HG03060 (cell line): Measurements from ENCODE around the gene MRTFB.
"Not testable (repeated sequence)": the region's sequence is repeated elsewhere in the genome, so short reads cannot be mapped to it uniquely, and the experiment has no call there.

ENCODE experiments used
- ATAC-seq: cut with Tn5 transposase; IDR thresholded peaks from one replicate; pipeline ENCODE4 v1.9.1; 2021; ENCODE audit warnings: low read depth, moderate number of reproducible peaks; ENCODE audit not compliant: unreplicated experiment

The MRTFB gene, protein sequence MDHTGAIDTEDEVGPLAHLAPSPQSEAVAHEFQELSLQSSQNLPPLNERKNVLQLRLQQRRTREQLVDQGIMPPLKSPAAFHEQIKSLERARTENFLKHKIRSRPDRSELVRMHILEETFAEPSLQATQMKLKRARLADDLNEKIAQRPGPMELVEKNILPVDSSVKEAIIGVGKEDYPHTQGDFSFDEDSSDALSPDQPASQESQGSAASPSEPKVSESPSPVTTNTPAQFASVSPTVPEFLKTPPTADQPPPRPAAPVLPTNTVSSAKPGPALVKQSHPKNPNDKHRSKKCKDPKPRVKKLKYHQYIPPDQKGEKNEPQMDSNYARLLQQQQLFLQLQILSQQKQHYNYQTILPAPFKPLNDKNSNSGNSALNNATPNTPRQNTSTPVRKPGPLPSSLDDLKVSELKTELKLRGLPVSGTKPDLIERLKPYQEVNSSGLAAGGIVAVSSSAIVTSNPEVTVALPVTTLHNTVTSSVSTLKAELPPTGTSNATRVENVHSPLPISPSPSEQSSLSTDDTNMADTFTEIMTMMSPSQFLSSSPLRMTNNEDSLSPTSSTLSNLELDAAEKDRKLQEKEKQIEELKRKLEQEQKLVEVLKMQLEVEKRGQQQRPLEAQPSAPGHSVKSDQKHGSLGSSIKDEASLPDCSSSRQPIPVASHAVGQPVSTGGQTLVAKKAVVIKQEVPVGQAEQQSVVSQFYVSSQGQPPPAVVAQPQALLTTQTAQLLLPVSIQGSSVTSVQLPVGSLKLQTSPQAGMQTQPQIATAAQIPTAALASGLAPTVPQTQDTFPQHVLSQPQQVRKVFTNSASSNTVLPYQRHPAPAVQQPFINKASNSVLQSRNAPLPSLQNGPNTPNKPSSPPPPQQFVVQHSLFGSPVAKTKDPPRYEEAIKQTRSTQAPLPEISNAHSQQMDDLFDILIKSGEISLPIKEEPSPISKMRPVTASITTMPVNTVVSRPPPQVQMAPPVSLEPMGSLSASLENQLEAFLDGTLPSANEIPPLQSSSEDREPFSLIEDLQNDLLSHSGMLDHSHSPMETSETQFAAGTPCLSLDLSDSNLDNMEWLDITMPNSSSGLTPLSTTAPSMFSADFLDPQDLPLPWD

DNA sequence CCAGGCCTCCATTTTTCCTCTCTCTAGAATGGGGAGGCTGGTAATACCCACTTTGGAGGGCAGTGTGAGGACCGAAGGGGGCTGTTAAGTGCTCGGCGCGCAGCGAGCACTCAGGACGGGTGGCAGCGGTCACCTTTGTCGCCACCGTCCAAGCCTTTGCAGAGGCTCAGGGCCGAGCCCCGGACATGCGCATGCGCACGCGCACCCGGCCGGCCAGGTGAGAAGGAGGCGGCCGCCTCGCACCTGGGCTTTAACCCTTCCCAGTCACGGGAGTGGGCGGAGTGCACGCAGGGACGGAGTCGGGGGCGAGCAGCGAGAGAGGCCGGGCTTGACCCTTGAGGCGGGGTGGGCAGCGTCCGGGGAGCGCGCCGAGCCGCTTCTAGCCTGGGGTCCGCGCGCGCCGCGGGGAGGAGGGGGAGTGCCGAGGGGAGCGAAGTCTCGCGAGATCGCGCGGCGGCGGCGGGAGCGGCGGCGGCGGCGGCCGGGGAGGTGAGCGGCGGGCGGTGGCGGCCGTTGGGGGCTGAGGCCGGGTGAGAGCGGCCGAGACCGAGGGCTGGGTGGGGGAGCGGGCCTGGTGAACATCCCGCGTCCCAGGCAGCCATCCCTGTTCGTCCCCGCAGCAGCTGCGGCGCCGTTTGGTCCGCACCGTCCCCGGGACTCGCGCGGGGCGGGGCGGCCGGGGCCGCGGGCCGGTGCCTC is at the start of gene MRTFB:
Gene MRTFB (plus strand): TSS at position 443 of the 699 bp plus-strand sequence. CDS start 69,288 bp downstream, outside the sequence.
- ATAC-seq = no peak

DNA sequence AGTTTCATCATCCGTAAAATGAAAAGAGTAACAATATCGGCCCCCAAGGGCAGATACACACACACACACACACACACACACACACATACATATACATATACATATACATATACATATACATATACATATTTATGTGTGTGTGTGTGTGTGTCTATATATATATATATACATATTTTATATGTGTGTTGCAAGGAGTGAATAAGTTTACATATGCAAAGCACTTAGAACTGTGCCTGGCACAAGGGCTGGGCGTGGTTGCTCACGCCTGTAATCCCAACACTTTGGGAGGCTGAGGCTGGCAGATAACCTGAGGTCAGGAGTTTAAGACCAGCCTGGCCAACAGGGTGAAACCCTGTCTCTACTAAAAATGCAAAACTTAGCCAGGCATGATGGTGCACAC is 47.6 kb upstream of the MRTFB start:
- not testable (repeated sequence) for ATAC-seq

DNA sequence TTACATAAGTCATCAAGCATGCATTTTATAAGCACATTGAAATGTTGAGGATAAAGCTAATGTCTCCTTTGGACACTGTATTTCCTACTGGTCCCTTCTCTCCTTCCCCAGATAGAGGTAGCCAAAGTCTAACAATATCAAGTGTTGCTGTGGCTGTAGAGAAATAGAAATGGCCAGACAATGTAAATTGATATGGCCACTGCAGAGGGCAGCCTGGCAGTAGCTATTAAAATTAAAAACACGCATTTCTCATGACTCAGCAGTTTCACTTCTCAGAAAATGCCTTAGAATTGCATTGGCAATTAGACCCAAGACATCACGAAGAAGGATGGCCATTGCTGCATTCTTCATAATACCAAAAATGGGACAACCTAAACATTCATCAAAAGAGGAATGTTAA is 46.8 kb upstream of the MRTFB start:
- ATAC-seq = no peak

DNA sequence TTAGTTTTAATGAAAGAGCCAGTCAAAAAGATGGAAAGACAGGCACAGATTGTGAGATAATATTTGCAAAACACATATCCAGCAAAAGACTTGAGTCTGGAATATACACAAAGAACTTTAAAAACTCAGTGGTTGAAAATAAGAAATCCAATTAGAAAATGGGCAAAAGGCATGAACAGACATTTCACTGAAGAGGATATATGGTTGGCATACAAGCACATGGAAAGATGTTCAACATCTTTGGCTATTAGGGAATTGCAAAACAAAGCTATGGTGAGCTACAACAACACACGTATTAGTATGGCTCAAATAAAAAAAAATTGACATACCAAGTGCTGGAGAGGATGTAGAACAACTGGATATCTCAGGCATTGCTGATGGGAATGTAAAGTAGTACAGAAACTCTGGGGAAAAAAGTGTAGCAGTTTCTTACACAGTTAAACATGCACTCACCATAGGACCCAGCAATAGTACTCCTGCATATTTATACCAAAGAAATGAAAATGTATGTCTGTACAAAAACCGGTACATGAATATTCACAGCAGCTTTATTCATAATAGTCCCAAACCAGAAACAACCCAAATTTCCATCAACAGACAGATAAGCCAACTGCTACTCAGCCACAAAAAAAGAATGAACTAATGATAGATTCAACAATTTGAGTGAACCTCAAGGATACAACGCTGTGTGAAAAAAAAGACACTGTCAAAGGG is 44.4 kb upstream of the MRTFB start:
- ATAC-seq = no peak

DNA sequence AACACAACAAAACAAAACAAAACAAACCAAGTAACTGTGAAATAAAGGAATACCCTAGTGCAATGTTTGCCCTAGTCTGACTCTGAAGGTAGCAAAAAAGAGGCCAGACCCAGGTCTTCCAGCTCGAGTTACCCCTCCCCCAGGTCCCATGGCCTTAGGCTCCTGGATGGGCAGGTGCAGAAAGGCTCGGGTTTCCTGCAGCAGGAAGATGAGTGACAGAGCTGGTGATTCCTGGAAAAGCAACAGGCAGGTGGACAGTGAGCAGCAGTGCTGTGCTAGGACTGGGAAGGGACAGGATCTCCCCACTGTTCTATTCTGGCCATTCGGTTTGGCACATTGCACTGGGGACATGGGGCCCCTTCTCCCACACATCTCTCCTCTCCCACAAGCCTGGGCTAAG is 42.9 kb upstream of the MRTFB start:
- no peak for ATAC-seq

DNA sequence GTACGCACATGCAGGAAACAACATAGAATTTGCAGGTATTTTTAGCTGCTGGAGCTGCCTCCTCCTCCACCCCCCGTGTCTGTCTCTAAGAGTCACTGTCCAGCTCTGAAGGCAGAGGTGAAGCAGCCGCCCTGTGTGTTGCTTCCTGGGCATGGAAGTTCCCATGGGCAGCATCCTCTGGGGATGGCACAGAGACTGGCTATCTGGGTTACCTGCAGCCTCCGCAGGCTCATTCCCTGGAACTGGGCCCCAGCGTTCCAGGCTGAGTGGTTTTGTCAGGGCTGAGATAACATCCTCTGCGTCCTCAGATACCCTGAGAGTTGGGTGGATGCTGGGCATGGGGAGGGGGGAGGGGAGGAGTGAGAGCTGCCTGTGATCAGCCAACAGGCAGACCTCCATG is 41.5 kb upstream of the MRTFB start:
- no peak for ATAC-seq

DNA sequence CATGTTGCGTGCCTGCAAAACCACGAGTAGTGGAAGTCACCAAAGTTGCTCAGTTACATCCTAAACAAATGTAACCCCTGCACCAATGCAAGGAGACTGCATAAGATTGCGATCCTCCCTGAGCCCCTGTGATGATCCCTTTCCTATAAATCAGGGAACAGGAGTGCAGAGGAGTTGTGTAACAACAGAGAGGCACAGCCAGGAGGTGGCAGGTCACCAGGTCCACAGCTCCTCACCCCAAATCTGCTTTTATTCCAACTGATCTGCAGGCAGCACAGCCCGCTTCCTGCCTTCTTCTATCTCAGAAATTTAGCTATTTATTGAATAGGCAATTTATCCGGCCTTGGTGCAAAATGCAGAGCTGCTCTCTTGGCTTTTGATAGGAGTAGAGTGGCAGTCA is 36.0 kb upstream of the MRTFB start:
- ATAC-seq = no peak

DNA sequence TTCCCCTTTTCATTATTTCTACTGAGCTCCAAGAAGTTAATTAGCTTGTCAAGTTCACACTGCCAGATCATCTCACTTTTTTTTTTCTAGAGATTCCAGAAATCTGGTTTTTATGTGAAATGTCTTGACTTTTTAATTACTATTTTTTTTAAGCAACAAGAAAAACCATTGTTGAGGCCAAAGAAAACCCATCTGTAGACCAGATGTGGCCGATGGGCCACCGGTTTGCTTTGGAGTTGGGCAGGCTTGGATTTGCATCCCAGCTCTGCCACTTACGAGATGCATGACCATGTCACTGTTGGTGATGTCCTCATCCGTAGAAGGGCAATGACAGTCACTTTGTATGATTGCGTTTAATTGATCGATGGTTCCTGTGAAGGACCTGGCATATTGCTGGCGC is 34.2 kb upstream of the MRTFB start:
- no peak for ATAC-seq

DNA sequence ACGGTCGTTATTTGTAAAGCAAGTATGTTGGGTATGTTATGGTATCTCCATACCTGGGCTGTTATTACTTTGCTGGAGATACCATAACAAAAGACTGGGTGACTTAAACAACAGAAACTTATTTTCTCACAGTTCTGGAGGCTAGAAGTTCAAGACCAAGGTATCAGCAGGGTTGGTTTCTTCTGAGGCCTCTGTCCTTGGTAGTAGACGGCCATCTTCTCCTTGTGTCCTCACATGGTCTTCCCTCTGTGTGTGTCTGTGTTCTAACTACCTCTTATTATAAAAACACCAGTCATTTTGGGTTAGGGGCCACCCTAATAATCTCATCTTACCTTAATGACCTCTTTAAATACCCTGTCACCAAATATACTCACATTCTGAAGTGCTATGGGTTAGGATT is 33.2 kb upstream of the MRTFB start:
- no peak for ATAC-seq

DNA sequence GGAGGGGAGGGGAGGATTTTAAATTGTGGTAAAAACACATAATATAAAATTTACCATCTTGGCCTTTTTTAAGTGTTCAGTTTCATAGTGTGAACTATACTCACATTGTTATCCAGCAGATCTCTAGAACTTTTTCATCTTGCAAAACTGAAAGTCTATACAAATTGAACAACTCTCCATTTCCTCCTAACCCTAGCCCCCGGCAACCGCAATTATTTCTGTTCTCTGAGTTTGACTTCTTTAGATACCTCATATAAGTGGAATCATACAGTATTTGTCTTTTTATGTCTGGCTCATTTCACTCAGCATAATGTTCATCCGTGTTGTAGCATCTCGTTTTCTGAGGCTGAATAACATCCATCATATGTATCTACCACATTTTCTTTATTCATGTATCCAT is 30.0 kb upstream of the MRTFB start:
- ATAC-seq = no peak

DNA sequence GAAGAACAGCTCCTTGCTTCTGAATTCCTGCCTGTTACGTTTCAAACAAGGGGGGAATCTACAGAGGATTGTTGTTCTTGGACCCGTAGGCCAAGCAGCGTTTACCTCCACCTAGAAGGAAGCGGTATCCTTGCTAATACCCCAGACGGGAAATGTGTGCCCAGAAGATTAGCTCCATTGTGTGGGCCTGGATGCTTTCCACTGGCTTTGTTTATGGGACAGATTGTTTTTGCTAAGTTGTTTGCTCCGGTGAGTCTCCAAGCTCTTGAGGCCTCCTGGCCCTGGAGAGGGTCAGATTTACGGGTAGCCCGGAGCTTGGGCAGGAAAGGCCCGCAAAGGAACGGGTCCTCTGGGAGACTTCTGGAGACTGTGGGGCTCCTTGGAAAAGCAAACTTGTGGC is 28.4 kb upstream of the MRTFB start:
- ATAC-seq = no peak

DNA sequence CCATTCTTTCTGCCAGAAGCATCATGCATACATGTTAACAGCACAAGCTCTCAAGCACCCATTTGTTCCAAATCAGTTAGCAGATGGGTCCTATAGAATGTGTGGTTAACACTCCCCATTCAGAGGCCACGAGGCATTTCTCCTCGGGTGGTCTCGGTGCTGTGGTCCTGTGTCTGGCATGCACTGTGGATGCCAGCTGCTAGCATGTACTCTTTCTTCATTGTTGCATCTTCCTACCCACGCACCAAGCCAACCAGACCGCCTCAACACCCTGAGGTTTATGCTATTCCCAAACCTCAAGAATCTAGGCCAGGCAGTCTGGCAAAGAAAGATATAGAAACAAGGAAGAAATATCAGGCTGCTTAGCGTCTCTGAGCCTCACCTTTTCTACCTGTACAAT is 27.8 kb upstream of the MRTFB start:
- ATAC-seq = no peak

DNA sequence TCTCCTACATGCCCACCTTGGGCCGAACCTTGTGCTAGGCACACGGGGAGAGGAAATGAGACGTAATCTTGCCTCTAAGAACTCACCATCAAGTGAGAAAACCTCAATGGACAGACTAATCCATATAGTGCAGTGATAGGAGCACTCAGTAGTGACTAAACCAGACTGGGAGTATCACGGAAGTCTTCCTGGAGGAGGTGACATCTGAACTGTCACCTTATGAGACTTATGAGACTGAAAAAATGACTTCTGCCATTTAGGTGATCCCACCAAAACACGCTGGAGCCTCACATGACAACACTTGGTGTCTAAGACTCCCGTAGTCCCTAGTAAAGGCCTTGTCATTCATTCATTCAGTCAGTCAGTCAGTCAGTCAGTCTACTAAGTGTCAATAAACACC is 27.3 kb upstream of the MRTFB start:
- no peak for ATAC-seq

DNA sequence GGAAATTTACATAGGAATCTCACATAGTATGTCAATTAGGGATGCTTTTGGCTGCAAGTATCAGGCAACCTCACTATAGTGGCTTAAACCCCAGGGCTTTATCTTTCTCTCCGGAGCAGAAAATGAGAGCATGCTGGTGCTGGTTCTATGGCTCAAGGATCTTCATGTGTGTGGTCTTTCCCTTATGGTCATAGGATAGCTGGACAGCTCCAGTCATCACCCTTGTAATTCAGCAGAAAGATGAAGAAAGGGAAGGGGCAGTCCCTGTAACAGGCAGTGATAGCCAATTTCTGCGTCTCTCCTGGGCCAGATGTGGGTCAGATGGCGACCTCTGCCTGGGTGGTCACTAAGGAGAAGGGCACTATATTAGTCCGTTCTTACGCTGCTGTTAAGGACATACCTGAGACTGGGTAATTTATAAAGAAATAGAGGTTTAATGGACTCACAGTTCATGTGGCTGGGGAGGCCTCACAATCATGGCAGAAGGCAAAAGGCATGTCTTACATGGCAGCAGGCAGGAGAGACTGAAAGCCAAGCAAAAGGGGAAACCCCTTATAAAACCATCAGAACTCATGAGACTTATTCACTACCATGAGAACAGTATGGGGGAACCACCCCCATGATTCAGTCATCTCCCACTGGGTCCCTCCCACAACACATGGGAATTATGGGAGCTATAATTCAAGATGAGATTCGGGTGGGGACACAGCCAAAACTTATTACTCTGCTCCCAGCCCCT is 23.8 kb upstream of the MRTFB start:
- not testable (repeated sequence) for ATAC-seq

DNA sequence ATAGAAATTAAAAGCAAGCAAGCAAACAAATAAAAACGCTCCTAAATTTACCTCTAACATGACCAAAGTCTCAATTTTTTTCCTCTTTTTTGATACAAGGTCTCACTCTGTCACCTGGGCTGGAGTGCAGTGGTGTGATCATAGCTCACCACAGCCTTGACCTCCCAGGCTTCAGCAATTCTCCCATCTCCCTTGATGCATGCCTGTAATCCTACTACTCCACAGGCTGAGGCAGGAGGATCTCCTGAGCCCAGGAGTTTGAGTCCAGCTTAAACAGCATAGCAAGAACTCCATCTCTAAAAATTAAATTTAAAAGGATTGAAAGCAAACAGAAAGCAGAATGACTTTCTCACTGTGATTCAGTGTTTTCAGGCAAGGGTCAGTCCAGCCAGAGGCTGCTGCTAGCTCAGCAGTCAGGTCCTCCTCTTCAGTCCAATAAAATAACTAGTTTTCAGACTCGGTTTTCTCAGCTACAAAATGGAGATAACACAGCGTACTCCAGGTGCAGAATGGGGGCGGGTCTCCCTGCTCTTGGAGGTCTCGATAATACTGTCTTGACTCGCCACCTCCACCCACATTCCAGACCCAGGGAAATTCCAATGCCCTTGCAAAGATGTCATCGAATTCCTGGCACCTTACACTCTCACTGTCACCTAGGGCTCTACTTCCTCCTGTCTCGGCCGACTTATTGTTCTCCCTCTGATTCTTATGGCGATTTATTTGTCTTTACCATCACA is 20.7 kb upstream of the MRTFB start:
- ATAC-seq = no peak

DNA sequence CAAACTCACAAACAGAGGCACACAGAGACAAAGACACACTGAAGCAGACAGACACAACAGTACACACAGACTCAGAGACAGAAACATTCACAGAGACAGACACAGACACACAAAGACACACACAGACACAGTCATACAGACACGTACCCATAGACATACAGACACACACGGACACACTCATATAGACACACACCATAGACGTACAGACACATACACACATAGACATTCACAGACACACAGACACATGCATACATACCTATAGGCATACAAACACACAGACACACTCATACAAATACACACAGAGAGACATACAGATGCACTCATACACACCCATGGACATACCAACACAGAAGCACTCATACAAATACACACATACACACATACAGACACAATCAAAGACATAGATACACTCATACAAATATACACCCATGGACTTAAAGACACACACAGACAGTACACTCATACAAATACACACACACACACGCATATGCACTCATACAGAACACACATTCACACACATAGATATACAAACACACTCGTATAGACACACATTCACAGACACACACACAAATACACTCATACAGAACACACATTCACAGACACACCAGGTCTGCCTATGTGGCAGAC is 19.9 kb upstream of the MRTFB start:
- no peak for ATAC-seq

DNA sequence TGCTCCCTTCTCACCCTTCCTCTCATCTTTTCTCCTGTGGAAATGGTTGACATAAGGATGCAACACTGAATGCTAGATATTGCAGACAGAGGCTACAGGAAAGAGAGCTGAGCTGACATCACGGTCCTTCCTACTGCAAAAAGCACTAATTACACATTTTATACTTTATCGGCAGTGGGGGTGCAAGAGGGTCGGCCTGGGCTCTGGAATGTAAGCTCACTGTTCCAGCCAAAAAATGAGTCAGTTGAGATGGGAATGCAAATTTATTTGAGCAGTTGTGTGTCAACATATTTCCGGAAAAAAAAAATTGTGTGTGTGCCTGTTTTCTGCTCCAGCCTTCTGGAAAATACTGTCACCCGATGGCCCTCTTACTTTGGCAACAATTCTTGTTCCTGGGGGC is 14.1 kb upstream of the MRTFB start:
- ATAC-seq = no peak

DNA sequence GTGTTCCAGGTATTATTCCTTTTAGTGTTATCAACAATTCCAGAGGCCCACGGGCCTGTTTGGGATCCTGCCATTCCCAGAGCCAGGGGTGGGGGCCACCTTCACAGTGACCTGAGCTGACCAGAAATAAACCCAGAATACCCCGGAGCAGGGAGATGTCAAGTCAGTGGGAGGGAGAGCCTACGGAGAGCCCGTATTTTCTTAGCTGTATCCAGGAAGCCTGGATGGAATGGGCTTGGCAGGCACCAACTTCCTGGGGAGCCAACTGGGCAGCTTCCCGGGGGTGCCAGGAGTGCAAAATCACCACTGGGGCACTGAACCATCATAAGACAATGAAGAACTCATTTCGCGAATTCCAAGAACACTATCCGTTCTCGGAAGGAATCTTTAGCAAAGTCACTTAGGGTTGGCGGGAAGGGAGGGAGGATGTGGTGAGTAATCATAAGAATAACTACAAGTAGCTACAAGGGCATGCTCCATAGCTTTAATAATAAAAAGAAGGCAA is 13.2 kb upstream of the MRTFB start:
- no peak for ATAC-seq
